A673 (cell line): Measurements from ENCODE around the gene COPS4. TPM values are rescaled to one million over a fixed set of nuclear protein-coding genes. Genes with fewer than 3 reads are reported as not detected.

Experiments
- BruUV-seq: library from RNA; stranded (reverse); fragments of 400-500 nt; replicated peaks from 2 replicates; lab custom pipeline; 2021; lab: Mats Ljungman, UMichigan
- CTCF ChIA-PET: fragments of 300-600 bp; sonication (Branson Sonifier 250); formaldehyde crosslinking; loops from one replicate; lab custom pipeline; 2022; ENCODE audit warnings: antibody characterized with exemption; lab: Charles Lee
- POLR2A ChIA-PET: fragments of 300-600 bp; sonication (Branson Sonifier 250); formaldehyde crosslinking; loops from one replicate; lab custom pipeline; 2022; ENCODE audit warnings: antibody characterized with exemption; ENCODE audit not compliant: low non-redundant PET; lab: Charles Lee
- DNase-seq: peaks from one replicate; pipeline ENCODE4 v3.0.0-alpha.2; 2015; ENCODE audit warnings: low spot score
- H3K27ac ChIP-seq: fragments of 200-600 bp; sonication (generic); 2 replicates; pipeline ENCODE4 v1.5.1; 2016; ENCODE audit warnings: mixed run types, low read depth, mild to moderate bottlenecking, mixed read lengths, antibody characterized with exemption, low read length; ENCODE audit not compliant: poor library complexity, severe bottlenecking
- H3K27me3 ChIP-seq: fragments of 200-600 bp; sonication (generic); replicated peaks from 2 replicates; pipeline ENCODE4 v1.6.1; 2017; ENCODE audit warnings: mixed run types, low read depth, mild to moderate bottlenecking, mixed read lengths, antibody characterized with exemption, low read length; ENCODE audit not compliant: insufficient read depth, poor library complexity
- H3K36me3 ChIP-seq: fragments of 200-600 bp; sonication (generic); 2 replicates; pipeline ENCODE4 v1.6.1; 2016; ENCODE audit warnings: mixed run types, mild to moderate bottlenecking, mixed read lengths, antibody characterized with exemption, low read length; ENCODE audit not compliant: insufficient read depth, poor library complexity, severe bottlenecking
- H3K4me1 ChIP-seq: fragments of 200-600 bp; sonication (generic); 2 replicates; pipeline ENCODE4 v1.6.1; 2017; ENCODE audit warnings: mixed run types, mild to moderate bottlenecking, mixed read lengths, antibody characterized with exemption, low read length; ENCODE audit not compliant: insufficient read depth, poor library complexity, severe bottlenecking
- H3K4me3 ChIP-seq: fragments of 200-600 bp; sonication (generic); 2 replicates; pipeline ENCODE4 v1.5.1; 2016; ENCODE audit warnings: low read depth, mixed run types, mild to moderate bottlenecking, mixed read lengths, low read length; ENCODE audit not compliant: poor library complexity, severe bottlenecking
- H3K9me3 ChIP-seq: fragments of 200-600 bp; sonication (generic); 2 replicates; pipeline ENCODE4 v1.6.1; 2016; ENCODE audit warnings: mixed run types, low read depth, mild to moderate bottlenecking, mixed read lengths, antibody characterized with exemption, low read length; ENCODE audit not compliant: poor library complexity, severe bottlenecking
- EZH2 ChIP-seq: fragments of 200-600 bp; sonication (generic); IDR thresholded peaks from 2 replicates; pipeline ENCODE4 v1.6.1; 2017; ENCODE audit warnings: borderline replicate concordance, low read depth, mild to moderate bottlenecking, mixed read lengths, antibody characterized with exemption, low read length; ENCODE audit not compliant: poor library complexity, severe bottlenecking
- intact Hi-C: fragments of 100-400 bp; cut with micrococcal nuclease; formaldehyde crosslinking; loops from one replicate; pipeline ENCODE4 v1.10.0; 2022; ENCODE audit not compliant: unreplicated experiment
- total RNA-seq: library from RNA; stranded (reverse); gene quantifications from 2 replicates; pipeline ENCODE4 v1.2.3, GENCODE V29; 2021
- TF ChIP-seq, protein P1 (sequence below): fragments of 300-800, 200-600 bp; sonication (generic); conservative IDR thresholded peaks from 2 replicates; pipeline ENCODE4 v1.5.1; 2017; ENCODE audit warnings: low read depth, mild to moderate bottlenecking, antibody characterized with exemption, low read length, moderate library complexity, mixed read lengths

Gene COPS4
- total RNA-seq, 1 experiment from 2014 or later, result 25.5 TPM

DNA sequence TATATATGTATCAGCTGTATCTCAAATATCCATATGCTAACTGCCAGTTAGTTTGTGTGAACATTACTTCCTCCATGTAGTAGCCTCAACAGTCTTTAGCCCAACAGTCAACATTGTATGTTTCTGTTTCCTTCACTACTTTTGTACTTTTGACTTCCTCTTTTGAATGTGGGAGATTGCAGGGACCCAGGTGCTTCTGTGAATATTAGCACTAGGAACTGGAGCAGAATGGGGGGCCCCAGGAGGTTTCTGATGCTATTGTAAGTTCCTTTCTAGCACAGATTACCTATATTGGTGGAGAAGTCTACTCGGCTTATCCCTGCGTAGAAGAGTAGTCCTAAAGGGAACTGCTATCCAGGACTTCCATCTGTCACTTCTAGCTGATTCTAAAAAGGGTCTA, 77.2 kb downstream of the COPS4 start:
- H3K36me3 ChIP-seq, result no peaks in the 10 kb centered on the region
- intact Hi-C loops, result no loop called here
- CTCF ChIA-PET, result no interaction called here
- H3K27me3 ChIP-seq, result no peaks in the 10 kb centered on the region
- BruUV-seq, result no TSS peak
- POLR2A ChIA-PET, result no interaction called here
- TF ChIP-seq, protein P1, sequence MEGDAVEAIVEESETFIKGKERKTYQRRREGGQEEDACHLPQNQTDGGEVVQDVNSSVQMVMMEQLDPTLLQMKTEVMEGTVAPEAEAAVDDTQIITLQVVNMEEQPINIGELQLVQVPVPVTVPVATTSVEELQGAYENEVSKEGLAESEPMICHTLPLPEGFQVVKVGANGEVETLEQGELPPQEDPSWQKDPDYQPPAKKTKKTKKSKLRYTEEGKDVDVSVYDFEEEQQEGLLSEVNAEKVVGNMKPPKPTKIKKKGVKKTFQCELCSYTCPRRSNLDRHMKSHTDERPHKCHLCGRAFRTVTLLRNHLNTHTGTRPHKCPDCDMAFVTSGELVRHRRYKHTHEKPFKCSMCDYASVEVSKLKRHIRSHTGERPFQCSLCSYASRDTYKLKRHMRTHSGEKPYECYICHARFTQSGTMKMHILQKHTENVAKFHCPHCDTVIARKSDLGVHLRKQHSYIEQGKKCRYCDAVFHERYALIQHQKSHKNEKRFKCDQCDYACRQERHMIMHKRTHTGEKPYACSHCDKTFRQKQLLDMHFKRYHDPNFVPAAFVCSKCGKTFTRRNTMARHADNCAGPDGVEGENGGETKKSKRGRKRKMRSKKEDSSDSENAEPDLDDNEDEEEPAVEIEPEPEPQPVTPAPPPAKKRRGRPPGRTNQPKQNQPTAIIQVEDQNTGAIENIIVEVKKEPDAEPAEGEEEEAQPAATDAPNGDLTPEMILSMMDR, result no peak
- no peak for TF ChIP-seq EZH2
- DNase-seq, result no peak
- H3K4me1 ChIP-seq, result no peaks in the 10 kb centered on the region
- H3K9me3 ChIP-seq, result no peaks in the 10 kb centered on the region
- no peak overlapping the region for H3K27ac ChIP-seq
- H3K4me3 ChIP-seq, result no peak overlapping the region

DNA sequence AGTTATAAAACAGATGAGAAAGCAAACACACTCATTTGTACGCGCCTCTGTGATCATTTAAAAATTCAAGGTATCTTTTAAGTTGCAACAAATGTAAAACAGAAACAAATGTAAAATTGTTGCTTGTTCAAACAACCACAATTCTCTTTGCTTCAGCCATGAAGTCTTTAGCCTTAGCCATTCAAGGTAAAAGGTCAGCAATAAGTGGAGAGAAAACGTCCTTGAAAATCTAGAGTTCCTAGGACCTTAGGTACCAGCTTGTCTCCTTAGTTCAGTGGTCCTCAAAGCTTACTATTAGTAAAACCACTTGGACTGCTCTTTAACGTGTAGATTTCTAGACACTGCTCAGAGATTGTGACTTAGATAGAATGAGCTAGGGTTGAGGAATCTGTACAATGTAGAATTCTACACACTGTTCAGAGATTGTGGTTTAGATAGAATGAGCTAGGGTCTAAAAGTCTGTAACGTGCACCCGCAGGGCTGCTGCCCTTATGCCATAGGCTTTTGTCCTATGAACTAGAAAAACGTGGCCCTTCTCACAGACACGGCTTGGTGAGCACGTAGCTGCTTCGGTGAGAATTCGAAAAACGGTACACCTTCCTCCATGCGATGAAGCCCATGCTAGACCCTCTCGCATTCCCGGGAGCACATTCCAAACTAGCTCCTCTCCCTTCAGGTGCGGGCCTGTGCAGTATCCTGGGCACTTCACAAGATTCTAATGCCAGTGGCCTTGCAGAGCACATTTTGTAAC, 77.9 kb downstream of the COPS4 start:
- intact Hi-C loops, result no loop called here
- POLR2A ChIA-PET, result no interaction called here
- Histone ChIP-seq H3K9me3 (no peaks in the 10 kb centered on the region), H3K4me3 (no peak overlapping the region), H3K27me3 (no peaks in the 10 kb centered on the region), H3K27ac (no peak overlapping the region), H3K4me1 (no peaks in the 10 kb centered on the region), H3K36me3 (no peaks in the 10 kb centered on the region)
- TF ChIP-seq, protein P1, result no peak
- no peak for TF ChIP-seq EZH2
- CTCF ChIA-PET, result interaction anchor here (0.6 kb wide), 1 partner anchor 39 kb away, joined by 10 read pairs; no protein-coding TSS in a partner anchor
- DNase-seq, result no peak
- BruUV-seq, result no TSS peak

DNA sequence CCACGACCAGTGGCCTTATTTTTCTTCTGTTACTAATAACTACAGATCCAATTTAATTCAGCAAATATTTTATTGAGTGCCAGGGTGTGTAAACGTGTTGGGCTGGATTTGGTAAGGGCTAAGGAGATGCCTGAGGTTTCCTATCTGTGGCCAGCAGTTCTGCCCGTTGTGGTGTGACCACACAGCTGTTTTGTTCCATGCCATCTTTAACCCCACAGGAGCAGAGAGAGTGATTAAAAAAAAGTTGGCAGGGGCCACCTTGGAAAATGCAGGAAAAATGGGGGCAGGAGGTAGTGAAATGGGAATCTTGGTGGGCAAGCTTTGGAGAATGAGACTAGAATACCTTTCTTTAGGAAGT, 78.4 kb downstream of the COPS4 start:
- Histone ChIP-seq H3K36me3 (no peaks in the 10 kb centered on the region), H3K9me3 (no peaks in the 10 kb centered on the region), H3K27me3 (no peaks in the 10 kb centered on the region), H3K27ac (no peak overlapping the region), H3K4me1 (no peaks in the 10 kb centered on the region), H3K4me3 (no peak overlapping the region)
- CTCF ChIA-PET, result interaction anchor here (0.6 kb wide), 1 partner anchor 39 kb away, joined by 10 read pairs; no protein-coding TSS in a partner anchor
- BruUV-seq, result no TSS peak
- no peak for DNase-seq
- POLR2A ChIA-PET, result no interaction called here
- TF ChIP-seq, protein P1, result no peak
- no peak for TF ChIP-seq EZH2
- intact Hi-C loops, result no loop called here
